ENCODE data around the gene MPPE1. TPM values are rescaled to one million over a fixed set of nuclear protein-coding genes. Genes with fewer than 3 reads are reported as not detected.

The MPPE1 gene
- total RNA-seq, 1 donor from 2014 or later, result 29.4 TPM

GRCh38 chr18:11889284-11889683, 18.8 kb downstream of the MPPE1 start:
- Histone ChIP-seq H3K4me3 (ENCODE audit: insufficient read depth, low read depth, low read length) (no peak overlapping the region), H3K27ac (ENCODE audit: low read depth, low read length) (no peak overlapping the region), H3K36me3 (ENCODE audit: insufficient read depth, low read length) (no peaks in the 10 kb centered on the region), H3K9me3 (ENCODE audit: insufficient read depth, low read depth, low read length) (no peaks in the 10 kb centered on the region), H3K9ac (ENCODE audit: low read length) (no peak overlapping the region), H3K4me1 (ENCODE audit: insufficient read depth, low read length) (peaks cover 3% of the 10 kb centered on the region), H4K20me1 (ENCODE audit: insufficient read depth, low read length) (no peaks in the 10 kb centered on the region), H2AFZ (ENCODE audit: low read depth, low read length) (no peak overlapping the region), H3K4me2 (ENCODE audit: low read length) (no peak overlapping the region), H3K79me2 (ENCODE audit: insufficient read depth, low read length) (no peaks in the 10 kb centered on the region), H3K27me3 (ENCODE audit: insufficient read depth, low read length) (no peaks in the 10 kb centered on the region)
- Mint-ChIP-seq H3K4me1 (ENCODE audit: low read depth, unreplicated experiment) (peaks cover 6% of the 10 kb centered on the region), H3K9me3 (ENCODE audit: unreplicated experiment) (no peaks in the 10 kb centered on the region), H3K27me3 (ENCODE audit: low read depth, unreplicated experiment) (no peaks in the 10 kb centered on the region), H3K36me3 (ENCODE audit: low read depth, unreplicated experiment) (peaks cover 20% of the 10 kb centered on the region), H3K4me3 (ENCODE audit: unreplicated experiment) (no peak overlapping the region), H3K27ac (ENCODE audit: unreplicated experiment) (no peak overlapping the region)
- DNase-seq (ENCODE audit: low read depth) (no peak), FAIRE-seq (no peak)
- TF ChIP-seq, protein P1, sequence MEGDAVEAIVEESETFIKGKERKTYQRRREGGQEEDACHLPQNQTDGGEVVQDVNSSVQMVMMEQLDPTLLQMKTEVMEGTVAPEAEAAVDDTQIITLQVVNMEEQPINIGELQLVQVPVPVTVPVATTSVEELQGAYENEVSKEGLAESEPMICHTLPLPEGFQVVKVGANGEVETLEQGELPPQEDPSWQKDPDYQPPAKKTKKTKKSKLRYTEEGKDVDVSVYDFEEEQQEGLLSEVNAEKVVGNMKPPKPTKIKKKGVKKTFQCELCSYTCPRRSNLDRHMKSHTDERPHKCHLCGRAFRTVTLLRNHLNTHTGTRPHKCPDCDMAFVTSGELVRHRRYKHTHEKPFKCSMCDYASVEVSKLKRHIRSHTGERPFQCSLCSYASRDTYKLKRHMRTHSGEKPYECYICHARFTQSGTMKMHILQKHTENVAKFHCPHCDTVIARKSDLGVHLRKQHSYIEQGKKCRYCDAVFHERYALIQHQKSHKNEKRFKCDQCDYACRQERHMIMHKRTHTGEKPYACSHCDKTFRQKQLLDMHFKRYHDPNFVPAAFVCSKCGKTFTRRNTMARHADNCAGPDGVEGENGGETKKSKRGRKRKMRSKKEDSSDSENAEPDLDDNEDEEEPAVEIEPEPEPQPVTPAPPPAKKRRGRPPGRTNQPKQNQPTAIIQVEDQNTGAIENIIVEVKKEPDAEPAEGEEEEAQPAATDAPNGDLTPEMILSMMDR (IDR thresholded peaks at IDR 0.05; ENCODE audit: insufficient read depth, low read depth, low read length), result no peak
- TF ChIP-seq EZH2 (IDR thresholded peaks at IDR 0.05; ENCODE audit: insufficient read depth, low read length), result no peak

GRCh38 chr18:11888726-11889125, 19.4 kb downstream of the MPPE1 start:
- Histone ChIP-seq H3K27ac (ENCODE audit: low read depth, low read length) (no peak overlapping the region), H3K27me3 (ENCODE audit: insufficient read depth, low read length) (no peaks in the 10 kb centered on the region), H3K9ac (ENCODE audit: low read length) (no peak overlapping the region), H2AFZ (ENCODE audit: low read depth, low read length) (no peak overlapping the region), H3K4me1 (ENCODE audit: insufficient read depth, low read length) (no peaks in the 10 kb centered on the region), H3K4me2 (ENCODE audit: low read length) (no peak overlapping the region), H3K79me2 (ENCODE audit: insufficient read depth, low read length) (no peaks in the 10 kb centered on the region), H4K20me1 (ENCODE audit: insufficient read depth, low read length) (no peaks in the 10 kb centered on the region), H3K4me3 (ENCODE audit: insufficient read depth, low read depth, low read length) (no peak overlapping the region), H3K36me3 (ENCODE audit: insufficient read depth, low read length) (no peaks in the 10 kb centered on the region), H3K9me3 (ENCODE audit: insufficient read depth, low read depth, low read length) (no peaks in the 10 kb centered on the region)
- TF ChIP-seq, protein P1 (IDR thresholded peaks at IDR 0.05; ENCODE audit: insufficient read depth, low read depth, low read length), result no peak
- TF ChIP-seq EZH2 (IDR thresholded peaks at IDR 0.05; ENCODE audit: insufficient read depth, low read length), result no peak
- Mint-ChIP-seq H3K4me3 (ENCODE audit: unreplicated experiment) (no peak overlapping the region), H3K4me1 (ENCODE audit: low read depth, unreplicated experiment) (peaks cover 6% of the 10 kb centered on the region), H3K36me3 (ENCODE audit: low read depth, unreplicated experiment) (peaks cover 20% of the 10 kb centered on the region), H3K27me3 (ENCODE audit: low read depth, unreplicated experiment) (no peaks in the 10 kb centered on the region), H3K27ac (ENCODE audit: unreplicated experiment) (no peak overlapping the region), H3K9me3 (ENCODE audit: unreplicated experiment) (no peaks in the 10 kb centered on the region)
- DNase-seq (ENCODE audit: low read depth), result no peak
- FAIRE-seq, result no peak

GRCh38 chr18:11887328-11888128, 20.6 kb downstream of the MPPE1 start:
- H2AFZ ChIP-seq (ENCODE audit: low read depth, low read length), result no peak overlapping the region
- no peaks in the 10 kb centered on the region for H3K9me3 ChIP-seq (ENCODE audit: insufficient read depth, low read depth, low read length)
- Mint-ChIP-seq H3K4me3 (ENCODE audit: unreplicated experiment) (no peak overlapping the region), H3K36me3 (ENCODE audit: low read depth, unreplicated experiment) (peaks cover 20% of the 10 kb centered on the region), H3K9me3 (ENCODE audit: unreplicated experiment) (no peaks in the 10 kb centered on the region), H3K27ac (ENCODE audit: unreplicated experiment) (no peak overlapping the region), H3K4me1 (ENCODE audit: low read depth, unreplicated experiment) (peaks cover 6% of the 10 kb centered on the region), H3K27me3 (ENCODE audit: low read depth, unreplicated experiment) (no peaks in the 10 kb centered on the region)
- H3K27ac ChIP-seq (ENCODE audit: low read depth, low read length), result no peak overlapping the region
- no peak overlapping the region for H3K4me2 ChIP-seq (ENCODE audit: low read length)
- H3K4me1 ChIP-seq (ENCODE audit: insufficient read depth, low read length), result no peaks in the 10 kb centered on the region
- TF ChIP-seq EZH2 (IDR thresholded peaks at IDR 0.05; ENCODE audit: insufficient read depth, low read length), result no peak
- TF ChIP-seq, protein P1 (IDR thresholded peaks at IDR 0.05; ENCODE audit: insufficient read depth, low read depth, low read length), result no peak
- H4K20me1 ChIP-seq (ENCODE audit: insufficient read depth, low read length), result no peaks in the 10 kb centered on the region
- no peak for FAIRE-seq
- no peaks in the 10 kb centered on the region for H3K27me3 ChIP-seq (ENCODE audit: insufficient read depth, low read length)
- H3K4me3 ChIP-seq (ENCODE audit: insufficient read depth, low read depth, low read length), result no peak overlapping the region
- H3K9ac ChIP-seq (ENCODE audit: low read length), result no peak overlapping the region
- H3K79me2 ChIP-seq (ENCODE audit: insufficient read depth, low read length), result no peaks in the 10 kb centered on the region
- H3K36me3 ChIP-seq (ENCODE audit: insufficient read depth, low read length), result no peaks in the 10 kb centered on the region
- DNase-seq (ENCODE audit: low read depth), result peak; percentile 73

Measured in astrocyte (in vitro differentiated cells and primary cell).